Ishikawa (cell line): ENCODE data around the gene METTL18.

Source experiments
- CREB1 ChIP-seq: IDR thresholded peaks from 2 replicates; pipeline ENCODE4 v1.6.1; 2012; ENCODE audit warnings: low read depth
- EP300 ChIP-seq: IDR thresholded peaks from 2 replicates; pipeline ENCODE4 v1.6.1; 2012; ENCODE audit warnings: borderline replicate concordance
- FOXM1 ChIP-seq: IDR thresholded peaks from 2 replicates; pipeline ENCODE4 v1.6.1; 2012; ENCODE audit warnings: low read depth, borderline replicate concordance
- YY1 ChIP-seq: IDR thresholded peaks from 2 replicates; pipeline ENCODE4 v1.6.1; 2012; ENCODE audit warnings: low read depth
- TF ChIP-seq, protein P1 (sequence below): IDR thresholded peaks from 2 replicates; pipeline ENCODE4 v1.6.1; 2012

DNA sequence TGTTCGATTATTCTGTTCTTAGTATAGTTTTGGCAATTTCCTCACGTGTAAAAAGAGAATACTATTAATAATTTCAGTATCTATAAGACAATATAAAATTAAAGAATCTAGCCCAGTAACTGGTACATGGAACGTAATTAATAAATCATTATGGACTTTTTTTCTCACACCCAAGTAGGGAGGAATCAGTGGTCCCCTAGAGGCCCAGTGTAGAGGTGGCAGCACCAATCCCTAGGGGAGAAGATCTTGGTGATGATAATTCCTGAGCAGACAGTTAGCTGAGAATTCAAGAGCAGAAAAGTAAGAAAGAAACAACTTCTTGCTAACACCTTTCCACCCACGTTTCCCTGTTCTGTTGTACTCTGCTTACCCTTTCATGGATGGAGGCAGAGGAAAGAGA is 41.2 kb downstream of the METTL18 start:
- TF ChIP-seq EP300 (no peak), CREB1 (no peak), FOXM1 (no peak), YY1 (no peak)
- TF ChIP-seq, protein P1, sequence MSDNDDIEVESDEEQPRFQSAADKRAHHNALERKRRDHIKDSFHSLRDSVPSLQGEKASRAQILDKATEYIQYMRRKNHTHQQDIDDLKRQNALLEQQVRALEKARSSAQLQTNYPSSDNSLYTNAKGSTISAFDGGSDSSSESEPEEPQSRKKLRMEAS = no peak
